HepG2 (cell line): ENCODE results near the gene DDX49. TPM values are rescaled to one million over a fixed set of nuclear protein-coding genes. Genes with fewer than 3 reads are reported as not detected.
"Not testable (repeated sequence)": the region's sequence is repeated elsewhere in the genome, so short reads cannot be mapped to it uniquely, and the experiment has no call there.

Experiments
- ATAC-seq: fragments of 200-7000 bp; cut with Tn5 transposase; 3 replicates; pipeline ENCODE4 v1.9.1; 2020; ENCODE audit warnings: mild to moderate bottlenecking, moderate library complexity
- BruUV-seq: library from RNA; stranded (reverse); fragments of 400-500 nt; replicated peaks from 2 replicates; lab custom pipeline; 2021; lab: Mats Ljungman, UMichigan
- CTCF ChIA-PET: fragments of 300-600 bp; formaldehyde crosslinking; extraction: SDS; loops from one replicate; lab custom pipeline; 2021; ENCODE audit warnings: low total read pairs, inconsistent platforms, low intra/inter-chr PET ratio; lab: Yijun Ruan, JAX
- POLR2A ChIA-PET: fragments of 350-600 bp; sonication (Branson Sonifier 250); formaldehyde crosslinking; loops from one replicate; lab custom pipeline; 2020; ENCODE audit warnings: antibody characterized with exemption, inconsistent platforms; lab: Yijun Ruan, JAX
- DNase-seq: peaks from one replicate; pipeline ENCODE4 v3.0.0-alpha.2; 2015; ENCODE audit warnings: low spot score
- FAIRE-seq: peaks from 3 replicates; lab custom pipeline; 2011; peaks lifted over from hg19 to GRCh38; lab: Jason Lieb, UNC
- H2AFZ ChIP-seq: one replicate; pipeline ENCODE4 v1.6.1; 2011; ENCODE audit warnings: low read length, inconsistent platforms
- H3K27ac ChIP-seq: fragments of 300-600 bp; 3 replicates; pipeline ENCODE4 v1.8.0; 2011; ENCODE audit warnings: mixed run types, mild to moderate bottlenecking, mixed read lengths, low read length, inconsistent platforms; ENCODE audit not compliant: insufficient read depth; ENCODE audit errors: extremely low read length
- H3K27me3 ChIP-seq, 2 experiments: fragments of 200-600 bp in 1 of 2; 2 replicates in 1 of 2; 3 replicates in 1 of 2; pipeline versions ENCODE4 v1.6.0 to v1.8.0; 2011; ENCODE audit warnings: low read length in 2 of 2, mild to moderate bottlenecking in 2 of 2, moderate library complexity in 2 of 2, inconsistent platforms in 1 of 2; ENCODE audit not compliant: insufficient read depth in 2 of 2, control insufficient read depth in 1 of 2
- H3K36me3 ChIP-seq, 2 experiments: fragments of 200-600 bp in 1 of 2; replicated peaks in 1 of 2; 2 replicates in 1 of 2; 3 replicates in 1 of 2; pipeline versions ENCODE4 v1.5.1 to v1.8.0; 2011; ENCODE audit warnings: low read length in 2 of 2, inconsistent platforms in 1 of 2; ENCODE audit not compliant: insufficient read depth in 2 of 2, control insufficient read depth in 1 of 2
- H3K4me1 ChIP-seq: 2 replicates; pipeline ENCODE4 v1.5.1; 2012; ENCODE audit warnings: low read length, inconsistent platforms; ENCODE audit not compliant: insufficient read depth
- H3K4me2 ChIP-seq: 2 replicates; pipeline ENCODE4 v1.6.0; 2011; ENCODE audit warnings: low read depth, low read length, inconsistent platforms
- H3K4me3 ChIP-seq, 3 experiments: fragments of 200-600 bp in 1 of 3; sonication (generic), shearing (Covaris generic) in 1 of 3; replicated peaks in 1 of 3; 2 replicates each; pipeline ENCODE4 v1.5.1; 2011 to 2016; ENCODE audit warnings: low read length in 3 of 3, inconsistent platforms in 2 of 3, low read depth in 2 of 3, mild to moderate bottlenecking in 2 of 3, control low read depth in 1 of 3, mixed read lengths in 1 of 3; ENCODE audit not compliant: insufficient read depth in 1 of 3
- H3K79me2 ChIP-seq: one replicate; pipeline ENCODE4 v1.6.1; 2011; ENCODE audit warnings: low read length, inconsistent platforms; ENCODE audit not compliant: insufficient read depth
- H3K9ac ChIP-seq: 2 replicates; pipeline ENCODE4 v1.6.0; 2011; ENCODE audit warnings: mild to moderate bottlenecking, low read depth, low read length, inconsistent platforms; ENCODE audit not compliant: insufficient read depth
- H3K9me3 ChIP-seq: 2 replicates; pipeline ENCODE4 v1.5.1; 2012; ENCODE audit warnings: mild to moderate bottlenecking, low read length
- H4K20me1 ChIP-seq: 2 replicates; pipeline ENCODE4 v1.6.0; 2011; ENCODE audit warnings: inconsistent platforms, mild to moderate bottlenecking, low read length, moderate library complexity; ENCODE audit not compliant: insufficient read depth
- AGO2 ChIP-seq: fragments of 200-400 bp; formaldehyde crosslinking; optimal IDR thresholded peaks from 2 replicates; pipeline ENCODE3; 2017; ENCODE audit warnings: mild to moderate bottlenecking, low read depth, low read length, moderate library complexity
- ARNT2 ChIP-seq: sonication (generic); formaldehyde crosslinking; IDR thresholded peaks from 2 replicates; pipeline ENCODE4 v1.8.0; 2022; ENCODE audit warnings: mild to moderate bottlenecking, low read depth, missing genetic modification reagents, moderate library complexity
- KDM5A ChIP-seq: fragments of 200-600 bp; sonication (generic); IDR thresholded peaks from 2 replicates; pipeline ENCODE4 v1.7.0; 2018; ENCODE audit warnings: antibody characterized with exemption, mild to moderate bottlenecking, low read length, borderline replicate concordance
- MED1 ChIP-seq: sonication (generic); formaldehyde crosslinking; IDR thresholded peaks from 2 replicates; pipeline ENCODE4 v1.4.0; 2020; ENCODE audit warnings: missing genetic modification reagents
- MEIS2 ChIP-seq: sonication (generic); formaldehyde crosslinking; IDR thresholded peaks from 2 replicates; pipeline ENCODE4 v1.9.0; 2021; ENCODE audit warnings: mild to moderate bottlenecking, missing genetic modification reagents
- RBFOX2 ChIP-seq: fragments of 200-400 bp; formaldehyde crosslinking; IDR thresholded peaks from 2 replicates; pipeline ENCODE4 v1.6.1; 2017; ENCODE audit warnings: low read depth, mild to moderate bottlenecking, low read length
- ZNF547 ChIP-seq: sonication (generic); formaldehyde crosslinking; IDR thresholded peaks from 2 replicates; pipeline ENCODE4 v1.5.1; 2020; ENCODE audit warnings: mild to moderate bottlenecking, missing genetic modification reagents
- WGBS: methylation state at CpG from one replicate; pipeline ENCODE4 v1.1.6; 2017; ENCODE audit warnings: low lambda C conversion rate; 5-methylcytosine and 5-hydroxymethylcytosine counted together
- in situ Hi-C: cut with HindIII; loops from 2 replicates; pipeline ENCODE4 v1.10.0; 2017; ENCODE audit warnings: low pct_unique_long_range_greater_than_20kb; ENCODE audit not compliant: extremely low pct_ligation_motif_present
- intact Hi-C: fragments of 100-400 bp; cut with micrococcal nuclease; formaldehyde crosslinking; loops from one replicate; pipeline ENCODE4 v1.10.0; 2022; ENCODE audit not compliant: unreplicated experiment
- polyA plus RNA-seq, 8 experiments: library from polyadenylated mRNA; depleted of rRNA in 3 of 8; stranded (reverse) in 7 of 8; unstranded in 1 of 8; fragments of >200 nt; fragmentation: Illumina TruSeq in 4 of 8; extraction: Trizol in 4 of 8; gene quantifications; 2 replicates each; pipeline versions ENCODE4 v1.2.1 to v1.2.3, GENCODE V29; 2011 to 2016; ENCODE audit warnings: low read depth in 4 of 8, missing spikeins in 1 of 8, mixed read lengths in 1 of 8; ENCODE audit not compliant: insufficient read depth in 1 of 8
- total RNA-seq, 5 experiments: library from RNA; depleted of rRNA; stranded (reverse); fragments of >200 nt; fragmentation: Illumina TruSeq; extraction: Trizol; gene quantifications; 2 replicates each; pipeline ENCODE4 v1.2.3, GENCODE V29; 2016; ENCODE audit warnings: low read depth in 1 of 5
- TF ChIP-seq, protein P1 (sequence below): sonication (generic); formaldehyde crosslinking; IDR thresholded peaks from 2 replicates; pipeline ENCODE4 v1.4.0; 2020; ENCODE audit warnings: missing genetic modification reagents
- TF ChIP-seq, protein P2 (sequence below): sonication (generic); formaldehyde crosslinking; IDR thresholded peaks from 2 replicates; pipeline ENCODE4 v1.4.0; 2020; ENCODE audit warnings: mild to moderate bottlenecking, missing genetic modification reagents, borderline replicate concordance

Gene DDX49
- total and polyA plus RNA-seq, 2 of the 13 experiments (the other 11 are each of a cell fraction or from before 2014, with no cell fraction given) = 27.0 to 46.2 TPM

DNA sequence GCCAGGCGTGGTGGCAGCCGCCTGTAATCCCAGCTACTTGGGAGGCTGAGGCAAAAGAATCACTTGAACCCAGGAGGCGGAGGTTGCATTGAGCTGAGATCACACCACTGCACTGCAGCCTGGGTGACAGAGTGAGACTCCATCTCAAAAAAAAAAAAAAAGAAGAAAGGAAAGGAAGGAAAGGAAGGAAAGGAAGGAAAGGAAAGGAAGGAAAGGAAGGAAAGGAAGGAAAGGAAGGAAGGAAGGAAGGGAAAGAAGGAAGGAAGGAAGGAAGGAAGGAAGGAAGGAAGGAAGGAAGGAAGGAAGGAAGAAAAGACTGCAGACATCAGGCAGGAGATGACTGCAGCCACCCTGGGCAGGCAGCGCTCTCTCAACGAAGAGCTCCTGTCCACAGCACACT is 17.0 kb upstream of the DDX49 start:
- H3K27me3 ChIP-seq, H2AFZ ChIP-seq, CTCF ChIA-PET, FAIRE-seq, ATAC-seq, H3K4me3 ChIP-seq, H3K9me3 ChIP-seq, DNase-seq, H3K9ac ChIP-seq, H3K79me2 ChIP-seq, BruUV-seq, in situ Hi-C loops, H4K20me1 ChIP-seq, H3K4me2 ChIP-seq, H3K27ac ChIP-seq, intact Hi-C loops: not testable (repeated sequence)
- peaks cover 15 to 36% of the 10 kb centered on the region in 2 experiments for H3K36me3 ChIP-seq
- H3K4me1 ChIP-seq = peaks cover 14% of the 10 kb centered on the region
- WGBS = 98% methylated on average over 5 of the region's 5 CpGs
- POLR2A ChIA-PET = interaction anchor here (1.6 kb wide), 1 partner anchor 17 kb away, joined by 5 read pairs; the partner anchor contains the start of genes COPE and DDX49

DNA sequence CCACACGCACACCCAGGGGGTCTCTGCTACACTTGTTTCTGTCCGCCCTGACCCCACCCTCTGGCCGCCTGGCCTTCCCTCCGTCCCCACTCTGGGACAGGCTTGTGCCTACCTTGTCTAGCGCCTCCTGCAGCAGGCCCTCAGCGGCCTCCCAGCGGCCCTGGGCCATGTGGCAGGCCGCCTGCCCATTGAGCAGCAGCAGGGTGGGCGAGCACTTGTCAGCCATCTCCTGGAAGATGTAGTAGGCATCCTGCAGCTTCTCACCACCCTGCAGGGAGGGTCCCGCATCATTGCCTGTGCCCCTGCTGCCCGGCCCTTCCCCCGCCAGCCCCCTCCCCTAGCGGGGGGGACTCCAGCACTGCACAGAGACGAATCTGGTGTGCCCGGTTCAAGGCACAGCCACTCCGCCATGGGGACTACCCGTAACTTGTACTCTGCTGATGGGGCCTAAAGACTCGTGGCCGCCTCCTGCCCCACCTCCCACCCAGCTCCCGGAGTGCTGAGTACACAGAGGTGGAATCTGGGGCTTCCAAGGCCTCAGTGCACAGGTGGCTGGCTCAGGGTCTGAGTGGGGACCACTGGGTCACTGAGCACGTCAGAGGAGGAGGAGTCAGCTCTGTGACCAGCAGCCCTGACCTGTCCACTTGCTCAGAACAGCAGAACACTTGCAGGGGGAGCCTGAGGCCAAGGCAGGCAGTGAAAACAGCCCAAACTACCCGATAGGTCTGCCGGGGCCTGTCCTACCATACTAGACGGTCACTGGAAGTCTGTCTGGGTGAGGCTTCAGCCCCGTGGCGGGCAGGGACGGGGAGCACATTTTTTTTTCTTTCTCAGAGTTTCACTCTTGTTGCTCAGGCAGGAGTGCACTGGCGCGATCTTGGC is 16.1 kb upstream of the DDX49 start:
- no peak for FAIRE-seq
- Histone ChIP-seq H3K9ac (no peak overlapping the region), H3K36me3 (peaks cover 15 to 42% of the 10 kb centered on the region in 2 experiments), H4K20me1 (no peaks in the 10 kb centered on the region), H3K9me3 (no peaks in the 10 kb centered on the region), H3K27ac (no peak overlapping the region), H3K4me2 (no peak overlapping the region), H3K27me3 (no peaks in the 10 kb centered on the region), H3K4me3 (no peak overlapping the region), H2AFZ (no peak overlapping the region), H3K79me2 (no peaks in the 10 kb centered on the region), H3K4me1 (peaks cover 5% of the 10 kb centered on the region)
- DNase-seq = no peak
- ChIA-PET POLR2A (no interaction called here), CTCF (no interaction called here)
- no peak for TF ChIP-seq ZNF547 (CRISPR knock-in tag)
- TF ChIP-seq ARNT2 (CRISPR knock-in tag) = no peak
- no peak for TF ChIP-seq MEIS2 (CRISPR knock-in tag)
- TF ChIP-seq, protein P1, sequence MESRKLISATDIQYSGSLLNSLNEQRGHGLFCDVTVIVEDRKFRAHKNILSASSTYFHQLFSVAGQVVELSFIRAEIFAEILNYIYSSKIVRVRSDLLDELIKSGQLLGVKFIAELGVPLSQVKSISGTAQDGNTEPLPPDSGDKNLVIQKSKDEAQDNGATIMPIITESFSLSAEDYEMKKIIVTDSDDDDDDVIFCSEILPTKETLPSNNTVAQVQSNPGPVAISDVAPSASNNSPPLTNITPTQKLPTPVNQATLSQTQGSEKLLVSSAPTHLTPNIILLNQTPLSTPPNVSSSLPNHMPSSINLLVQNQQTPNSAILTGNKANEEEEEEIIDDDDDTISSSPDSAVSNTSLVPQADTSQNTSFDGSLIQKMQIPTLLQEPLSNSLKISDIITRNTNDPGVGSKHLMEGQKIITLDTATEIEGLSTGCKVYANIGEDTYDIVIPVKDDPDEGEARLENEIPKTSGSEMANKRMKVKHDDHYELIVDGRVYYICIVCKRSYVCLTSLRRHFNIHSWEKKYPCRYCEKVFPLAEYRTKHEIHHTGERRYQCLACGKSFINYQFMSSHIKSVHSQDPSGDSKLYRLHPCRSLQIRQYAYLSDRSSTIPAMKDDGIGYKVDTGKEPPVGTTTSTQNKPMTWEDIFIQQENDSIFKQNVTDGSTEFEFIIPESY = peak; percentile 94
- peak; percentile 75 for TF ChIP-seq AGO2
- TF ChIP-seq, protein P2, sequence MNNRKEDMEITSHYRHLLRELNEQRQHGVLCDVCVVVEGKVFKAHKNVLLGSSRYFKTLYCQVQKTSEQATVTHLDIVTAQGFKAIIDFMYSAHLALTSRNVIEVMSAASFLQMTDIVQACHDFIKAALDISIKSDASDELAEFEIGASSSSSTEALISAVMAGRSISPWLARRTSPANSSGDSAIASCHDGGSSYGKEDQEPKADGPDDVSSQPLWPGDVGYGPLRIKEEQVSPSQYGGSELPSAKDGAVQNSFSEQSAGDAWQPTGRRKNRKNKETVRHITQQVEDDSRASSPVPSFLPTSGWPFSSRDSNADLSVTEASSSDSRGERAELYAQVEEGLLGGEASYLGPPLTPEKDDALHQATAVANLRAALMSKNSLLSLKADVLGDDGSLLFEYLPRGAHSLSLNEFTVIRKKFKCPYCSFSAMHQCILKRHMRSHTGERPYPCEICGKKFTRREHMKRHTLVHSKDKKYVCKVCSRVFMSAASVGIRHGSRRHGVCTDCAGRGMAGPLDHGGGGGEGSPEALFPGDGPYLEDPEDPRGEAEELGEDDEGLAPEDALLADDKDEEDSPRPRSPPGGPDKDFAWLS (CRISPR knock-in tag) = no peak
- TF ChIP-seq MED1 = no peak
- TF ChIP-seq RBFOX2 = 0 out of 2 replicates have a peak, but pooled peaks have one; percentile 42
- no peak for TF ChIP-seq KDM5A
- no TSS peak for BruUV-seq
- WGBS = 90% methylated on average over 19 of the region's 29 CpGs
- intact Hi-C loops (no loop called here), in situ Hi-C loops (no loop called here)
- ATAC-seq = no peak
